Kidney epithelial cell (primary cell): ENCODE measurements around the gene C14orf180. TPM values are rescaled to one million over a fixed set of nuclear protein-coding genes. Genes with fewer than 3 reads are reported as not detected.

ENCODE experiments used
- DNase-seq: peaks from one replicate; pipeline ENCODE4 v3.0.0-alpha.2; 2010; ENCODE audit warnings: low read depth
- H3K27me3 ChIP-seq: 2 replicates; pipeline ENCODE4 v1.6.0; 2011; ENCODE audit warnings: low read length; ENCODE audit not compliant: control insufficient read depth, insufficient read depth
- H3K36me3 ChIP-seq: 2 replicates; pipeline ENCODE4 v1.5.1; 2011; ENCODE audit warnings: low read length; ENCODE audit not compliant: control insufficient read depth, insufficient read depth
- H3K4me3 ChIP-seq: 2 replicates; pipeline ENCODE4 v1.5.1; 2011; ENCODE audit warnings: low read depth, mild to moderate bottlenecking, control low read depth, low read length
- total RNA-seq: library from RNA; depleted of rRNA; stranded (reverse); fragments of >200 nt; gene quantifications from 2 replicates; pipeline ENCODE4 v1.2.3, GENCODE V29; 2015
- TF ChIP-seq, protein P1 (sequence below): IDR thresholded peaks from 2 replicates; pipeline ENCODE4 v1.5.1; 2011; ENCODE audit warnings: mild to moderate bottlenecking, moderate library complexity, low read length, control low read depth, inconsistent platforms; ENCODE audit not compliant: insufficient read depth, poor library complexity, severe bottlenecking

C14orf180 gene
- total RNA-seq, 1 donor from 2014 or later: not detected

DNA sequence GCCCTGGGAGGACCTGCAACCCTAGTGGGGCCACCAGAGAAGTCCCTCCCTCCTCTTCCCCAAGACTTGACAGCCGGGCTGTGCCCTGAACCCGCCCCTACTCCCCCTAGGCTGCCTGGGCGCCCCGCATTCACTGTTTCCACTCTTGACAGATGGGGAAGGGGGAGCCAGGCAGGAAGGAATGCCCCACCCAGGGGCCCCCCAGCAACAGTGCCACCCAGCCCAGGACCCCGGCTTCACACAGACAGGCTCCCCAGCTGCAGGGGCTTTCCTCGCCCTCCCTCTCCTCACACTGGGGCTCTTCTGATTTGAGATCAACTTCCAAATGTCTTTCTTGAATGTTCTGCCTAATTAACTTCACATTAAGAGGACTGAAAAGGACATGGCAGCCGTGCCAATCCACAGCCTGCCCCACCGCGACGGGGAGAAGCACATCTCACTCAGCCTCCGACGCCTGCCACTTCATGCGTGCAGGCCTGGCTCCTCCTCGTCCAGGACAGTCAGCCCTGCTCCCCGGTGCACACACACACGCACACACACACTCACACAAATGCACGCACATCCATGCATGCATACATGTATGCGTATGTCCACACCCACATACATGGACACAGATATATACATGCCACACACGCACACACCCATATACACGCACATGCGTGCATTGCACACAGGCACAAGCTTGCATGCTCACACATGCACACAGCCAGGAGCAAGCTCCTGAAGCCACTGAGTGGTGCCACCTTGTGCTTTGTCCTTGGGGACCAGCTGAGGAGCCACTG lies 19.6 kb upstream of the C14orf180 start:
- DNase-seq: no peak
- Histone ChIP-seq H3K4me3 (no peak overlapping the region), H3K36me3 (no peaks in the 10 kb centered on the region), H3K27me3 (peaks cover 65% of the 10 kb centered on the region)
- TF ChIP-seq, protein P1, sequence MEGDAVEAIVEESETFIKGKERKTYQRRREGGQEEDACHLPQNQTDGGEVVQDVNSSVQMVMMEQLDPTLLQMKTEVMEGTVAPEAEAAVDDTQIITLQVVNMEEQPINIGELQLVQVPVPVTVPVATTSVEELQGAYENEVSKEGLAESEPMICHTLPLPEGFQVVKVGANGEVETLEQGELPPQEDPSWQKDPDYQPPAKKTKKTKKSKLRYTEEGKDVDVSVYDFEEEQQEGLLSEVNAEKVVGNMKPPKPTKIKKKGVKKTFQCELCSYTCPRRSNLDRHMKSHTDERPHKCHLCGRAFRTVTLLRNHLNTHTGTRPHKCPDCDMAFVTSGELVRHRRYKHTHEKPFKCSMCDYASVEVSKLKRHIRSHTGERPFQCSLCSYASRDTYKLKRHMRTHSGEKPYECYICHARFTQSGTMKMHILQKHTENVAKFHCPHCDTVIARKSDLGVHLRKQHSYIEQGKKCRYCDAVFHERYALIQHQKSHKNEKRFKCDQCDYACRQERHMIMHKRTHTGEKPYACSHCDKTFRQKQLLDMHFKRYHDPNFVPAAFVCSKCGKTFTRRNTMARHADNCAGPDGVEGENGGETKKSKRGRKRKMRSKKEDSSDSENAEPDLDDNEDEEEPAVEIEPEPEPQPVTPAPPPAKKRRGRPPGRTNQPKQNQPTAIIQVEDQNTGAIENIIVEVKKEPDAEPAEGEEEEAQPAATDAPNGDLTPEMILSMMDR: no peak

DNA sequence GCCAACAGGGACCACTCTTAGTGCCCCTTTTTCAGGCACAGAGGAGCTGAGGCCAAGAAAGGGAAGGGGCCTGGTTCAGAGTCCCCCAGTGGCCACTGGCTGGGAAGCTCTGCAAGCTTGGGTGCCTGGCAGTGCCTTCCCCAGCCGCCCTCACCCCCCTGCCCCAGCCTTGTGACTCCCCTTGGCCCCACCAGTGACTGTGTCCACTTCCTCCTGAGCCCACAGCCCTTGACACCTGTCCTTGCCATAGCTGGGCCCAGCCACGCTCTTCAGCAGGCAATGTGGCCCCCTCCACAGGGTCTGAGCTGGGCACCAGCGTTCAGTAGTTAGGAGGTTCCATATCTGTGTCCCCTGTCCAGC lies 19.0 kb upstream of the C14orf180 start:
- DNase-seq: no peak
- no peak overlapping the region for H3K4me3 ChIP-seq
- peaks cover 71% of the 10 kb centered on the region for H3K27me3 ChIP-seq
- no peaks in the 10 kb centered on the region for H3K36me3 ChIP-seq
- TF ChIP-seq, protein P1: no peak

DNA sequence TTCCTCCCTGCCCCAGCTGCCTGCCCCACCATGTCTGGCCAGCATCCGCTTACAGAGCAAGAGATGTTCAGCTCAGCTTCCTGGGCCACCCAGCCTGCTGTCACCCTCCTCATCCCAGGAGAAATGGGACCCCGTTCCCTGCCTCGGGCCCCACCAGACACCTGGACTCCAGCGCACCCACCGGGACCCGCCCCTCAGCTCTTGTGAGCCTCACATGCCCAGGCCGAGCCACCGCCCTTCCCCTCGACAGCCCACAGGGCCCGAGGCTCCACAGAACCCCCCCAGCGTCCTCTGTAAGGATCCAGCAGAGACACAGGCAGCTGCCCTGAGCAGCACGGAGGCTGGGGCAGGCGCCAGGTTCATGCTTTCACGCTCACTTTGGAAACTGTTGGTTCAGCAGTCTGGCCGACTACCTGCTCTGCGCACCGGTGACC lies 18.4 kb upstream of the C14orf180 start:
- H3K36me3 ChIP-seq: no peaks in the 10 kb centered on the region
- no peak overlapping the region for H3K4me3 ChIP-seq
- peaks cover 76% of the 10 kb centered on the region for H3K27me3 ChIP-seq
- TF ChIP-seq, protein P1: no peak
- DNase-seq: no peak

DNA sequence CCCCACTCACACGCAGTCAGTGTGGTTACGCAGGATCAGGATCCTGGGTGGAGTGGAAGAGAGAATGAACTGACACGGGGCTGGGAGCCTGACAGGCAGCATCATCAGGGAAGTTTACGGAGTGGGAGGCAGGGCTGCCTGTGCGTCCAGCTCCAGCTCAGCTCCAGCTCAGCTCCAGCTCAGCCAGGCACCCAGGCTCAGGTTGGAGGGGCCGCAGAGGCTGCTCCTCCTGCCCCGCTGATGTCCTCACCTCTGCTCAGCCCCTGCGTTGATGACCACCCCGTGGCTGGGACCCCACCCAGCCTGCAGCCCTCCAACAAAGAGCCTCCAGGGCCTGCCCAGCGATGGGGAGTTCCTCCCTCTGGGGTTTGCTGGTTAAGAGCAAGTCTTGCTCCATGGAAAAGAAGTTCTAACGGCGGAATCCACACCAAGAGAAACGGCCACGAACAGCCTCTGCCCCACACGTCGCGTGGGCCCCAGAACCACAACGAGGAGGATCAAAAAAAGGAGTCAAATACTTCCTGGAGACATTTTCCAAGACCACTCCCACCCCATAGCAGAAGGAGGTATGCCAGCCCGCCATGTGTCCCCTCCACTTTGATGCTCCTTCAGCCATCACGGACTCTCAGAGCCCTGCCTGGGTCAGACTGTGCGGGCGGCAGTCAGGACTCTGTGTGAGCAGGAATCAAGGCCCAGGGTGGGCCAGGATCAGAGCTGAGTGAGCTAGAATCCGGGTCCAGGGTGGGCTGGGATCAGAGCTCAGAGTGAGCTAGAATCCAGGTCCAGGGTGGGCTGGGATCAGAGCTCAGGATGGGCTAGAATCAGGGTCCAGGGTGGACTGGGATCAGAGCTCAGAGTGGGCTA lies 17.7 kb upstream of the C14orf180 start:
- TF ChIP-seq, protein P1: no peak
- Histone ChIP-seq H3K27me3 (peaks cover 78% of the 10 kb centered on the region), H3K4me3 (no peak overlapping the region), H3K36me3 (no peaks in the 10 kb centered on the region)
- DNase-seq: no peak

DNA sequence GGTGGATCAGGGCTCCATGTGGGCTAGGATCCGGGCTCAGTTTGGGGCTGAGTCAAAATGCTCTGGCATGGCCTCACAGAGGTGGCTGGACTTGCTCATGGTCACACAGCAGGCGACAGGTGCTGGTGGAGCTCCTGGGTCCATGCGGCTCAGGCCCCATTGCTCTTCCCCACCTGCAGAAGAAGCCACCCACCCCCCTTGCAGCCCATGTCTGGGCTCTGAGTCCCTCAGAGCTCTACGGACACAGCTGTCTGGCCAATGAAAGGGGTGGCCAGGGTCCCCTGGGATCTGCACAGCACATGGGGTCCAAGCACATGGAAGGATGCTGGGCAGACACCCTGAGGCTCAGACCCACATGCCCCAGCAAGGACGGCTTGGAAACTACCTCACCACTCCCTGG lies 17.0 kb upstream of the C14orf180 start:
- Histone ChIP-seq H3K4me3 (no peak overlapping the region), H3K27me3 (peaks cover 77% of the 10 kb centered on the region), H3K36me3 (no peaks in the 10 kb centered on the region)
- DNase-seq: no peak
- TF ChIP-seq, protein P1: no peak
